ENCODE data around the gene MYO5B. TPM values are rescaled to one million over a fixed set of nuclear protein-coding genes. Genes with fewer than 3 reads are reported as not detected.
"Not testable (repeated sequence)": the region's sequence is repeated elsewhere in the genome, so short reads cannot be mapped to it uniquely, and the experiment has no call there.

Gene MYO5B
- total RNA-seq, 1 experiment from 2014 or later, result 32.1 TPM

DNA sequence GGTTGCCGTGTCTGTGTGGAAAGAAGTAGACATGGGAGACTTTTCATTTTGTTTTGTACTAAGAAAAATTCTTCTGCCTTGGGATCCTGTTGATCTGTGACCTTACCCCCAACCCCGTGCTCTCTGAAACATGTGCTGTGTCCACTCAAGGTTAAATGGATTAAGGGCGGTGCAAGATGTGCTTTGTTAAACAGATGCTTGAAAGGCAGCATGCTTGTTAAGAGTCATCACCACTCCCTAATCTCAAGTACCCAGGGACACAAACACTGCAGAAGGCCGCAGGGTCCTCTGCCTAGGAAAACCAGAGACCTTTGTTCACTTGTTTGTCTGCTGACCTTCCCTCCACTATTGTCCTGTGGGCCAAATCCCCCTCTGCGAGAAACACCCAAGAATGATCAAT, 394.5 kb downstream of the MYO5B start:
- BruUV-seq (replicated peaks); CTCF ChIA-PET; POLR2A ChIA-PET: not testable (repeated sequence)

DNA sequence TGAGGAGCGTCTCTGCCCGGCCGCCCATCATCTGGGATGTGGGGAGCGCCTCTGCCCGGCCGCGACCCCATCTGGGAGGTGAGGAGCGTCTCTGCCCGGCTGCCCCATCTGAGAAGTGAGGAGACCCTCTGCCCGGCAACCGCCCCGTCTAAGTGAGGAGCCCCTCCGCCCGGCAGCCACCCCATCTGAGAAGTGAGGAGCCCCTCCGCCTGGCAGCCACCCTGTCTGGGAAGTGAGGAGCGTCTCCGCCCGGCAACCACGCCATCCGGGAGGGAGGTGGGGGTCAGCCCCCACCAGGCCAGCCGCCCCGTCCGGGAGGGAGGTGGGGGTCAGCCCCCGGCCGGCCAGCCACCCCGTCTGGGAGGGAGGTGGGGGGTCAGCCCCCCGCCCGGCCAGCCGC, 395.1 kb downstream of the MYO5B start:
- intact Hi-C loops (cut with micrococcal nuclease); DNase-seq (ENCODE audit: low read depth, low spot score); H3K4me1 ChIP-seq (ENCODE audit: control insufficient read depth in 1 of 2, insufficient read depth in 2 of 2, low read length in 2 of 2); H3K27ac ChIP-seq (ENCODE audit: low read depth, low read length); H2AFZ ChIP-seq (ENCODE audit: low read depth, low read length, poor library complexity, severe bottlenecking); RAD21 ChIA-PET (ENCODE audit: low non-redundant PET in 1 of 2, low total read pairs in 2 of 2, uncharacterized antibody in 2 of 2, unreplicated experiment in 2 of 2); H3K4me3 ChIP-seq (replicated peaks in 1 of 2; ENCODE audit: low read depth in 1 of 2, low read length in 2 of 2); H3K36me3 ChIP-seq (ENCODE audit: control insufficient read depth in 1 of 2, insufficient read depth in 2 of 2, low read length in 2 of 2); ATAC-seq; POLR2A ChIA-PET; H3K9me2 ChIP-seq (ENCODE audit: insufficient read depth); H3K79me2 ChIP-seq (ENCODE audit: insufficient read depth, low read length); H3K27me3 ChIP-seq (ENCODE audit: insufficient read depth, low read length); BruUV-seq (replicated peaks); H3K4me2 ChIP-seq (ENCODE audit: low read length); CTCF ChIA-PET; H4K20me1 ChIP-seq (ENCODE audit: insufficient read depth); H3K9ac ChIP-seq (ENCODE audit: low read length); H3K9me3 ChIP-seq (ENCODE audit: control insufficient read depth in 1 of 2, insufficient read depth in 1 of 2, low read depth in 1 of 2, low read length in 2 of 2): not testable (repeated sequence)

More for the DNA sequence above, 394.5 kb downstream of the MYO5B start:
- H3K9me3 ChIP-seq (ENCODE audit: control insufficient read depth in 1 of 2, insufficient read depth in 1 of 2, low read depth in 1 of 2, low read length in 2 of 2); H3K4me3 ChIP-seq (replicated peaks in 1 of 2; ENCODE audit: low read depth in 1 of 2, low read length in 2 of 2); H3K27ac ChIP-seq (ENCODE audit: low read depth, low read length); H3K9ac ChIP-seq (ENCODE audit: low read length); H3K4me1 ChIP-seq (ENCODE audit: control insufficient read depth in 1 of 2, insufficient read depth in 2 of 2, low read length in 2 of 2); H3K4me2 ChIP-seq (ENCODE audit: low read length); H3K9me2 ChIP-seq (ENCODE audit: insufficient read depth); H3K36me3 ChIP-seq (ENCODE audit: control insufficient read depth in 1 of 2, insufficient read depth in 2 of 2, low read length in 2 of 2); H3K79me2 ChIP-seq (ENCODE audit: insufficient read depth, low read length); DNase-seq (ENCODE audit: low read depth, low spot score); H2AFZ ChIP-seq (ENCODE audit: low read depth, low read length, poor library complexity, severe bottlenecking); ATAC-seq; RAD21 ChIA-PET (ENCODE audit: low non-redundant PET in 1 of 2, low total read pairs in 2 of 2, uncharacterized antibody in 2 of 2, unreplicated experiment in 2 of 2); H3K27me3 ChIP-seq (ENCODE audit: insufficient read depth, low read length); H4K20me1 ChIP-seq (ENCODE audit: insufficient read depth); intact Hi-C loops (cut with micrococcal nuclease): not testable (repeated sequence)

DNA sequence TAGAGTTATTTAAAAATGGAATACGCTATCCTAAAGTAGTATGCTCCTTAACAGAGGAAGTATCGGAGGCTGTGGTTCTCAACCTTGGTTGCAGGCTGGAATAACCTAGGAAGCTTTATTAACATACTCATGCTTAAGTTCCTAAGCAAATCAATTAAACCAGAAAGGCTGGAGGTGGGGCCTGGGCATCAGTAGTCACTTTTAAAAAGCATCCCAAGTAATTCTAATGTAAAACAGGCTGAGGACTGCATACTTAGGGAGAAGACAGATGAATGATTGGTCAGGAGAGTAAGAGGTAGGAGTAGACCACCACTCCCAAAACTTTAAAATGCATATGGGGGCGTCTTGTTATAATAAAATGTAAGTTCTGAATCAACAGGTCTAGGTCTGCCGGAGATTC, 396.9 kb downstream of the MYO5B start:
- POLR2A ChIA-PET, result no interaction called here
- no peaks in the 10 kb centered on the region for H3K9me3 ChIP-seq (ENCODE audit: control insufficient read depth in 1 of 2, insufficient read depth in 1 of 2, low read depth in 1 of 2, low read length in 2 of 2)

More for the DNA sequence above, 396.9 kb downstream of the MYO5B start:
- H3K9me2 ChIP-seq (ENCODE audit: insufficient read depth), result no peaks in the 10 kb centered on the region
- H3K79me2 ChIP-seq (ENCODE audit: insufficient read depth, low read length), result no peaks in the 10 kb centered on the region
- no peak overlapping the region for H3K4me3 ChIP-seq (replicated peaks in 1 of 2; ENCODE audit: low read depth in 1 of 2, low read length in 2 of 2)
- no peak overlapping the region for H3K27ac ChIP-seq (ENCODE audit: low read depth, low read length)
- H3K9ac ChIP-seq (ENCODE audit: low read length), result no peak overlapping the region
- H4K20me1 ChIP-seq (ENCODE audit: insufficient read depth), result no peaks in the 10 kb centered on the region
- CTCF ChIA-PET, result no interaction called here
- no peak for DNase-seq (ENCODE audit: low read depth, low spot score)
- H3K4me2 ChIP-seq (ENCODE audit: low read length), result no peak overlapping the region
- no peaks in the 10 kb centered on the region for H3K27me3 ChIP-seq (ENCODE audit: insufficient read depth, low read length)
- RAD21 ChIA-PET (ENCODE audit: low non-redundant PET in 1 of 2, low total read pairs in 2 of 2, uncharacterized antibody in 2 of 2, unreplicated experiment in 2 of 2), result no interaction called here
- BruUV-seq (replicated peaks), result no TSS peak
- no peak for ATAC-seq
- no peak for TF ChIP-seq POLR2AphosphoS5 (IDR thresholded peaks at IDR 0.05; ENCODE audit: low read depth, low read length)
- no peak for TF ChIP-seq EZH2phosphoT487 (IDR thresholded peaks at IDR 0.05; ENCODE audit: borderline replicate concordance)
- TF ChIP-seq, protein P1, sequence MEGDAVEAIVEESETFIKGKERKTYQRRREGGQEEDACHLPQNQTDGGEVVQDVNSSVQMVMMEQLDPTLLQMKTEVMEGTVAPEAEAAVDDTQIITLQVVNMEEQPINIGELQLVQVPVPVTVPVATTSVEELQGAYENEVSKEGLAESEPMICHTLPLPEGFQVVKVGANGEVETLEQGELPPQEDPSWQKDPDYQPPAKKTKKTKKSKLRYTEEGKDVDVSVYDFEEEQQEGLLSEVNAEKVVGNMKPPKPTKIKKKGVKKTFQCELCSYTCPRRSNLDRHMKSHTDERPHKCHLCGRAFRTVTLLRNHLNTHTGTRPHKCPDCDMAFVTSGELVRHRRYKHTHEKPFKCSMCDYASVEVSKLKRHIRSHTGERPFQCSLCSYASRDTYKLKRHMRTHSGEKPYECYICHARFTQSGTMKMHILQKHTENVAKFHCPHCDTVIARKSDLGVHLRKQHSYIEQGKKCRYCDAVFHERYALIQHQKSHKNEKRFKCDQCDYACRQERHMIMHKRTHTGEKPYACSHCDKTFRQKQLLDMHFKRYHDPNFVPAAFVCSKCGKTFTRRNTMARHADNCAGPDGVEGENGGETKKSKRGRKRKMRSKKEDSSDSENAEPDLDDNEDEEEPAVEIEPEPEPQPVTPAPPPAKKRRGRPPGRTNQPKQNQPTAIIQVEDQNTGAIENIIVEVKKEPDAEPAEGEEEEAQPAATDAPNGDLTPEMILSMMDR (IDR thresholded peaks at IDR 0.05 in 2 of 3, conservative IDR thresholded peaks at IDR 0.05 in 1 of 3; ENCODE audit: borderline replicate concordance in 1 of 3, insufficient read depth in 1 of 3, low read depth in 2 of 3, low read length in 2 of 3), result no peak
- TF ChIP-seq TCF7L2 (IDR thresholded peaks at IDR 0.05; ENCODE audit: borderline replicate concordance, extremely low read depth, insufficient read depth, insufficient read length), result no peak
- no peak for TF ChIP-seq SIN3A (IDR thresholded peaks at IDR 0.05; ENCODE audit: low read depth)
- TF ChIP-seq ZNF274 (IDR thresholded peaks at IDR 0.05; ENCODE audit: low read depth, low read length), result no peak
- TF ChIP-seq, protein P2, sequence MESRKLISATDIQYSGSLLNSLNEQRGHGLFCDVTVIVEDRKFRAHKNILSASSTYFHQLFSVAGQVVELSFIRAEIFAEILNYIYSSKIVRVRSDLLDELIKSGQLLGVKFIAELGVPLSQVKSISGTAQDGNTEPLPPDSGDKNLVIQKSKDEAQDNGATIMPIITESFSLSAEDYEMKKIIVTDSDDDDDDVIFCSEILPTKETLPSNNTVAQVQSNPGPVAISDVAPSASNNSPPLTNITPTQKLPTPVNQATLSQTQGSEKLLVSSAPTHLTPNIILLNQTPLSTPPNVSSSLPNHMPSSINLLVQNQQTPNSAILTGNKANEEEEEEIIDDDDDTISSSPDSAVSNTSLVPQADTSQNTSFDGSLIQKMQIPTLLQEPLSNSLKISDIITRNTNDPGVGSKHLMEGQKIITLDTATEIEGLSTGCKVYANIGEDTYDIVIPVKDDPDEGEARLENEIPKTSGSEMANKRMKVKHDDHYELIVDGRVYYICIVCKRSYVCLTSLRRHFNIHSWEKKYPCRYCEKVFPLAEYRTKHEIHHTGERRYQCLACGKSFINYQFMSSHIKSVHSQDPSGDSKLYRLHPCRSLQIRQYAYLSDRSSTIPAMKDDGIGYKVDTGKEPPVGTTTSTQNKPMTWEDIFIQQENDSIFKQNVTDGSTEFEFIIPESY (IDR thresholded peaks at IDR 0.05; ENCODE audit: extremely low read depth, insufficient replicate concordance, low read length), result no peak
- no peak overlapping the region for H2AFZ ChIP-seq (ENCODE audit: low read depth, low read length, poor library complexity, severe bottlenecking)
- H3K4me1 ChIP-seq (ENCODE audit: control insufficient read depth in 1 of 2, insufficient read depth in 2 of 2, low read length in 2 of 2), result no peaks in the 10 kb centered on the region
- no peaks in the 10 kb centered on the region for H3K36me3 ChIP-seq (ENCODE audit: control insufficient read depth in 1 of 2, insufficient read depth in 2 of 2, low read length in 2 of 2)
- intact Hi-C loops (cut with micrococcal nuclease), result no loop called here
